Mammary epithelial cell (primary cell): ENCODE results near the gene KIAA1671.

Source experiments
- CTCF ChIP-seq, 2 donors: IDR thresholded peaks in 1 of 2; conservative IDR thresholded peaks in 1 of 2; 2 replicates each; pipeline ENCODE4 v1.5.1; 2011 to 2012; ENCODE audit warnings: inconsistent platforms in 2 of 2, low read length in 2 of 2, mild to moderate bottlenecking in 2 of 2, control low read depth in 1 of 2, low read depth in 1 of 2; ENCODE audit not compliant: insufficient read depth in 1 of 2; ENCODE audit errors: extremely low read depth in 1 of 2
- EZH2 ChIP-seq: IDR thresholded peaks from 2 replicates; pipeline ENCODE4 v1.6.1; 2012; ENCODE audit warnings: low read length, inconsistent platforms, borderline replicate concordance

- no peak for TF ChIP-seq CTCF (conservative IDR thresholded peaks at IDR 0.05 in 1 of 2, IDR thresholded peaks at IDR 0.05 in 1 of 2; ENCODE audit: extremely low read depth in 1 of 2, insufficient read depth in 1 of 2, low read depth in 1 of 2, low read length in 2 of 2)
- no peak for TF ChIP-seq EZH2
Measured at GRCh38 chr22:25153961-25154666, 201.6 kb downstream of the KIAA1671 start.
